ENCODE data around the gene HELQ.
"Not testable (repeated sequence)": the region's sequence is repeated elsewhere in the genome, so short reads cannot be mapped to it uniquely, and the experiment has no call there.

Gene HELQ

DNA sequence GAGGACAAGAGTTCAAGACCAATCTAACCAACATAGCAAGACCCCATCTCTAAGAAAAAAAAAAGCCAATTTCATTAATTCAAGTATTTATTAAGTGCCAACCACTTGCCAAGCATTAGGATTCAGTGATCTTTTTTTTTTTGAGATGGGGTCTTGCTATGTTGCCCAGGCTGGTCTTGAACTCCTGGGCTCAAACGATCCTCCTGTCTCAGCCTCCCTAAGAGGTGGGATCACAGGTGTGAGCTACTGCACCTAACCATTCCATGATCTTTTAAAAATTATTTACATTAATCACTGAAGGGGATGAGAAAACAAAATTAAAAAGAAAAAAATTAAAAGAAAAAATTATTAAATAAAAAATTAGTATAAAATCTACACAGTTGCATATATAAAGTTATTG is 24.4 kb downstream of the HELQ start:
- TF ChIP-seq, protein P1, sequence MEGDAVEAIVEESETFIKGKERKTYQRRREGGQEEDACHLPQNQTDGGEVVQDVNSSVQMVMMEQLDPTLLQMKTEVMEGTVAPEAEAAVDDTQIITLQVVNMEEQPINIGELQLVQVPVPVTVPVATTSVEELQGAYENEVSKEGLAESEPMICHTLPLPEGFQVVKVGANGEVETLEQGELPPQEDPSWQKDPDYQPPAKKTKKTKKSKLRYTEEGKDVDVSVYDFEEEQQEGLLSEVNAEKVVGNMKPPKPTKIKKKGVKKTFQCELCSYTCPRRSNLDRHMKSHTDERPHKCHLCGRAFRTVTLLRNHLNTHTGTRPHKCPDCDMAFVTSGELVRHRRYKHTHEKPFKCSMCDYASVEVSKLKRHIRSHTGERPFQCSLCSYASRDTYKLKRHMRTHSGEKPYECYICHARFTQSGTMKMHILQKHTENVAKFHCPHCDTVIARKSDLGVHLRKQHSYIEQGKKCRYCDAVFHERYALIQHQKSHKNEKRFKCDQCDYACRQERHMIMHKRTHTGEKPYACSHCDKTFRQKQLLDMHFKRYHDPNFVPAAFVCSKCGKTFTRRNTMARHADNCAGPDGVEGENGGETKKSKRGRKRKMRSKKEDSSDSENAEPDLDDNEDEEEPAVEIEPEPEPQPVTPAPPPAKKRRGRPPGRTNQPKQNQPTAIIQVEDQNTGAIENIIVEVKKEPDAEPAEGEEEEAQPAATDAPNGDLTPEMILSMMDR (IDR thresholded peaks at IDR 0.05; ENCODE audit: low read depth, low read length, missing control alignments): no peak
- no peak overlapping the region for H3K4me3 ChIP-seq (ENCODE audit: low read depth, low read length)
- DNase-seq (ENCODE audit: low read depth): no peak

DNA sequence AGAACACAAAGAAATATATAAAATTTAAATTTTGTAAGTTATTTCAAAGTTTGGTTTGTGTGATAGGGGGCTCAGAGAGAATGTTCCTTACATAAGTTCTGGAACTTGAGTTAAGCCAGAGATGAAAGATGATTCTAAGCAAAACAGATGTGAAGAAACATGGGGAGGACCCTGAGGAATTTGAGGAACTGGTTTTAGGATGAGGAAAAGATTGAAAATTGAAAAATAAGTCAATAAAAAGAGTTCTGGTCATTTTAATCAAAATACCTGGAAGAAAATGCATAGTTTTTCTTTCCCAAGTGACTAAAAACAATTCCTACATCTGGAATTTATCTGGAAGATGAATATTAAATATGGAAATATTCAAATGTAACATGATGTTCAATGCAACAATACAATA is 37.4 kb downstream of the HELQ start:
- TF ChIP-seq, protein P1 (IDR thresholded peaks at IDR 0.05; ENCODE audit: low read depth, low read length, missing control alignments): no peak

DNA sequence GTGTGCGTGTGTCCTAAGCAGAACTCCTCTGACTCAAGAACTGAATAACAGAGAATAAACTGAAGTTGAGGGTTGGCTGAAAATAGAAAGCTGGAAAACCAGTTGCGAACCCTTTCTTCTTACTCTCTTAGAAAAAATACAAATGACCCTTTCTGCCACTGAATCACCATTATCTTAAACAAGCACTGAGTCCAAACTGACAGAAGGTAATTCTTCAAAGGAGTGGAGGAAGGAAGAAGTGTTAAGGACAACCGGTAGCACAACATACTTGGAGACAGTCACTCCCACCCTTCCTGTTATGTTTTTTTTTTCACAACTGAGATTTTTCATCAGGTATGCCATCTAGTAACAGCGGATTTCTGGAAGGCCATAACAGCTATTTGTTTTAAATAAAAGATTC is 38.1 kb downstream of the HELQ start:
- TF ChIP-seq, protein P1 (IDR thresholded peaks at IDR 0.05; ENCODE audit: low read depth, low read length, missing control alignments): no peak
- no peak overlapping the region for H3K4me3 ChIP-seq (ENCODE audit: low read depth, low read length)
- no peak for DNase-seq (ENCODE audit: low read depth)

More for the DNA sequence above, 37.4 kb downstream of the HELQ start:
- H3K4me3 ChIP-seq (ENCODE audit: low read depth, low read length): no peak overlapping the region
- no peak for DNase-seq (ENCODE audit: low read depth)

DNA sequence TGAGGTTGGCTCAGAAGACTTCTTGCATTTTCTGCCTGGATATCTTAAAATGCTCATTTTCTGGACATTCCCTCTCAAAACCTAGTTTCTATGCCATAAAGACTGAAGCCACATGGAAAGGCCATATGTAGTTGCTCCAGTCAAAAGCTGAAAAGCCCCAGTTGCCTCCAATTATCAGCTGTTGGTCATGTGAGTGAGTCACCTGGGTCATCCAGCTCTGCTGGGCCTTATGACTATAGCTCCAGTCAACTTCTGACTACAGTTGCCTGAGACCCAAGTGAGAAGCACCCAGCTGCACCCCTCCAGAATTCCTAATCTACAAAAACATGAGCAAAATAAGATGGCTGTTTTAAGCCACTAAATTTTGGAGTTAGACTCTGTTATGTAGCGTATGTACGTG is 41.9 kb downstream of the HELQ start:
- H3K4me3 ChIP-seq (ENCODE audit: low read depth, low read length): no peak overlapping the region
- TF ChIP-seq, protein P1 (IDR thresholded peaks at IDR 0.05; ENCODE audit: low read depth, low read length, missing control alignments): no peak
- DNase-seq (ENCODE audit: low read depth): no peak

DNA sequence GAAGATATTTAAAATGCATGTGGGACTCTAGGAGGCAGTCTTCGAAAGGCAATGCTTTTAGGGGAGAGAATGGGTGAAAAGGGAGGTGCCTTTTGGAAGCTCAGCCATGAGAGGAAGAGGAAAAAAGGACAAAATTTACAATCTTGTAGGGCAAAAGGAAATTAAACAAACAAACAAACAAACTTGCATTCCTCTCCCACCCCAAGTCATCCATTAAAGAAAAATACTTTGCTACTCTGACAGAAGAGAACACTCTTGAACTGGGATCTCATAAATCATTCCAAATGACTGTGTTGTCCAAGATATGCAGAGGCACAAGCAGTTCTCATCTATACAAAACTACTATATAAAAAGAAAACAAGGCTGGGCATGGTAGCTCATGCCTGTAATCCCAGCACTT is 46.7 kb downstream of the HELQ start:
- TF ChIP-seq, protein P1 (IDR thresholded peaks at IDR 0.05; ENCODE audit: low read depth, low read length, missing control alignments): no peak
- H3K4me3 ChIP-seq (ENCODE audit: low read depth, low read length): no peak overlapping the region

DNA sequence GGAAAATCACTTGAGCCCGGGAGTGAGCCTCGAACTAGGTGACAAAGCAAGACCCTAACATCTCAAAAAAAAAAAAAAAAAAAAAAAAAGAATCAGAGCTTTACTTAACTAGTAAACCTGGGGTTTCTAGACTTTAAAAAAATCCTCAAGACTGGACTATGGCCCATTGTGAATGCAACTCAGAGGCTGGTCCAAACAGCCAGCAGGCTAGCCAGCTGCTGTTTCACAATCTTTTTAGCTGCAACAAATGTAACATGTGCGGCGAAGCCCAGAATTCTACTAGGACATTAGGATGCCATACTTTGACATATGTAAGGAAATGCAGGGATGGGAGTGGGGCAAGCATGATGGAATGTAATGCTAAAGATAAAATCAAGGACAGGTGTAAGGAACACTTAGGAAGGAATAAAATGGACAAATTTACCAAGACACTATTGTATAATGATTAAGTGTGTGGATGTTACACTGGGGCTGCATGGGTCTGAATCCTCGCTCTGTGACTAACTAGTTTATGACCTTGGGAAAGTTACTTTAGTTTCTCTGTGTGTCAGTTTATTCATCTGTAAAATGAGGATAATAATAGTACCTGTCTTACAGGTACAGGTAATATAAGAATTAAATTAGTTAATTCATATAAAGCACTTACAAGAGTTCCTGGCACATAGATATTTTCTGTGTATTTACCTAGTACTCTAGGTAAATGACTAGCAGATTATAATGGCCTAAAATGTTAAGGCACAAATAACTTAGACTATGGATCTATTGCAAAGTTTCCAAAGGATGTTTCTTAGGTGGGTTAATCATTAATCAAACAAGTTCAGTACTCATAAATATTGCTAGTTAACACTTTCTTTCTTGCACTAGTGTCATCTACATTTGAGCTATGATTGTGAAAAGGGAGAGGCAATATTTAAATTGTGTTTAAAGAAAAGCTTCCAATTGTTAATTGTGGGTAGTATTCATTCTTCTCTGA is 49.5 kb downstream of the HELQ start:
- no peak for DNase-seq (ENCODE audit: low read depth)
- TF ChIP-seq, protein P1 (IDR thresholded peaks at IDR 0.05; ENCODE audit: low read depth, low read length, missing control alignments): no peak
- no peak overlapping the region for H3K4me3 ChIP-seq (ENCODE audit: low read depth, low read length)

More for the DNA sequence above, 46.7 kb downstream of the HELQ start:
- no peak for DNase-seq (ENCODE audit: low read depth)

DNA sequence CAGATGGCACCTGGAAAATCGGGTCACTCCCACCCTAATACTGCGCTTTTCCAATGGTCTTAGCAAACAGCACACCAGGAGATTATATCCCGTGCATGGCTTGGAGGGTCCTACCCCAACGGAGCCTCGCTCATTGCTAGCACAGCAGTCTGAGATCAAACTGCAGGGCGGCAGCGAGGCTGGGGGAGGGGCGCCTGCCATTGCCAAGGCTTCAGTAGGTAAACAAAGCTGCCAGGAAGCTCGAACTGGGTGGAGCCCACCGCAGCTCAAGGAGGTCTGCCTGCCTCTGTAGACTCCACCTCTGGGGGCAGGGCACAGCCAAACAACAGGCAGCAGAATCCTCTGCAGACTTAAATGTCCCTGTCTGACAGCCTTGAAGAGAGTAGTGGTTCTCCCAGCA is 57.5 kb downstream of the HELQ start:
- not testable (repeated sequence) for DNase-seq (ENCODE audit: low read depth); H3K4me3 ChIP-seq (ENCODE audit: low read depth, low read length)

All from GM12864 (cell line).